ENCODE data around the gene HEPHL1. TPM values are rescaled to one million over a fixed set of nuclear protein-coding genes. Genes with fewer than 3 reads are reported as not detected.

HEPHL1 gene
- total and polyA plus RNA-seq, 2 donors (not counting 1 experiment from before 2014, with no cell fraction given) = not detected

DNA sequence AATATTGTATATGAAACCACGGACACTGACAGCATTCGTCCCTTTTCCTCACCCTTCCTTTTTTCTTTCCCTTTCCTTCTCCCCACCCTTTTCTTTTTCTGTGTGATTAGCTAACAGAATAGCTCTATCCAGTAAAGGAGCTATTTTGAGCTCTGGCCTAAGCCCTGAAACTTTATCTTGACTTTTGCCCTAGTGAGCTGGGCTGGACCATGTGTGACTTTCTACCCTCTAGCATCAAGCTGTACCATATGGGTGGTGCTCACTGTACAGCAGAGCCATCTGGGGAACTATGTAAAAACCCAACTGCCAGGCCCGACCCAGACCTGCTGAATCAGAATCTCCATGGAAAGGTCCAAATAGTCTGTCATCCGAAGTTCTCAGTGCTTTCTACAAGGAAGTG, 85.6 kb downstream of the HEPHL1 start:
- H3K4me1 Mint-ChIP-seq = no peaks in the 10 kb centered on the region

GRCh38 chr11:94107363-94107762, 86.2 kb downstream of the HEPHL1 start:
- H3K4me2 ChIP-seq (replicated peaks; ENCODE audit: low read depth, low read length, poor library complexity, severe bottlenecking) = no peak overlapping the region
- H3K36me3 ChIP-seq (replicated peaks in 1 of 2; ENCODE audit: control extremely low read depth in 1 of 2, control insufficient read depth in 1 of 2, extremely low read depth in 1 of 2, insufficient read depth in 2 of 2, low read length in 1 of 2) = no peaks in the 10 kb centered on the region
- H3K9me3 ChIP-seq (ENCODE audit: control extremely low read depth in 1 of 3, control insufficient read depth in 2 of 3, insufficient read depth in 1 of 3, low read length in 2 of 3) = no peaks in the 10 kb centered on the region
- Mint-ChIP-seq H3K4me1 (no peaks in the 10 kb centered on the region), H3K27me3 (peaks cover 16% of the 10 kb centered on the region), H3K9me3 (ENCODE audit: insufficient read depth) (no peaks in the 10 kb centered on the region), H3K27ac (no peak overlapping the region), H3K4me3 (no peak overlapping the region)
- no peak overlapping the region for H3K27ac ChIP-seq (ENCODE audit: low read length in 2 of 2)
- no peak for ATAC-seq (ENCODE audit: low read depth)
- no peaks in the 10 kb centered on the region for H3K4me1 ChIP-seq (ENCODE audit: control insufficient read depth in 2 of 2, insufficient read depth in 2 of 2, low read length in 2 of 2)
- WGBS (ENCODE audit: insufficient coverage) = no CpG with 5 or more reads among the region's 1 CpG
- H3K27me3 ChIP-seq (replicated peaks in 1 of 4; ENCODE audit: control extremely low read depth in 1 of 4, control insufficient read depth in 3 of 4, insufficient read depth in 4 of 4, low read length in 3 of 4) = no peaks in the 10 kb centered on the region
- no peak overlapping the region for H3K9ac ChIP-seq (ENCODE audit: low read length)
- ChIA-PET CTCF (no interaction called here), POLR2A (no interaction called here)
- no peaks in the 10 kb centered on the region for H4K20me1 ChIP-seq (ENCODE audit: control insufficient read depth, insufficient read depth, low read length, poor library complexity, severe bottlenecking)
- intact Hi-C loops (cut with micrococcal nuclease) = no loop called here
- DNase-seq = no peak
- H2AFZ ChIP-seq (ENCODE audit: insufficient read depth, low read depth, low read length, poor library complexity, severe bottlenecking) = no peak overlapping the region
- no peaks in the 10 kb centered on the region for H3K79me2 ChIP-seq (ENCODE audit: control insufficient read depth, insufficient read depth, low read length)
- no peak overlapping the region for H3K4me3 ChIP-seq (ENCODE audit: control extremely low read depth in 1 of 5, extremely low read depth in 1 of 5, insufficient read depth in 1 of 5, low read depth in 2 of 5, low read length in 4 of 5)
- no peak for TF ChIP-seq EZH2 (IDR thresholded peaks at IDR 0.05; ENCODE audit: borderline replicate concordance, insufficient read depth, low read depth, low read length, poor library complexity, severe bottlenecking)

More for the DNA sequence above, 85.6 kb downstream of the HEPHL1 start:
- intact Hi-C loops (cut with micrococcal nuclease) = no loop called here
- no peak for ATAC-seq (ENCODE audit: low read depth)
- no peak overlapping the region for H3K9ac ChIP-seq (ENCODE audit: low read length)
- no peaks in the 10 kb centered on the region for H3K36me3 ChIP-seq (replicated peaks in 1 of 2; ENCODE audit: control extremely low read depth in 1 of 2, control insufficient read depth in 1 of 2, extremely low read depth in 1 of 2, insufficient read depth in 2 of 2, low read length in 1 of 2)
- no peaks in the 10 kb centered on the region for H3K79me2 ChIP-seq (ENCODE audit: control insufficient read depth, insufficient read depth, low read length)
- no peak overlapping the region for H3K4me2 ChIP-seq (replicated peaks; ENCODE audit: low read depth, low read length, poor library complexity, severe bottlenecking)
- DNase-seq = no peak
- H2AFZ ChIP-seq (ENCODE audit: insufficient read depth, low read depth, low read length, poor library complexity, severe bottlenecking) = no peak overlapping the region
- Mint-ChIP-seq H3K9me3 (ENCODE audit: insufficient read depth) (no peaks in the 10 kb centered on the region), H3K27me3 (peaks cover 16% of the 10 kb centered on the region), H3K27ac (no peak overlapping the region), H3K4me3 (no peak overlapping the region)
- CTCF ChIA-PET = no interaction called here
- POLR2A ChIA-PET = no interaction called here
- H3K4me1 ChIP-seq (ENCODE audit: control insufficient read depth in 2 of 2, insufficient read depth in 2 of 2, low read length in 2 of 2) = no peaks in the 10 kb centered on the region
- 100% methylated on average over 1 of the region's 4 CpGs for WGBS (ENCODE audit: insufficient coverage)
- no peaks in the 10 kb centered on the region for H3K9me3 ChIP-seq (ENCODE audit: control extremely low read depth in 1 of 3, control insufficient read depth in 2 of 3, insufficient read depth in 1 of 3, low read length in 2 of 3)
- no peak overlapping the region for H3K4me3 ChIP-seq (ENCODE audit: control extremely low read depth in 1 of 5, extremely low read depth in 1 of 5, insufficient read depth in 1 of 5, low read depth in 2 of 5, low read length in 4 of 5)
- H3K27me3 ChIP-seq (replicated peaks in 1 of 4; ENCODE audit: control extremely low read depth in 1 of 4, control insufficient read depth in 3 of 4, insufficient read depth in 4 of 4, low read length in 3 of 4) = no peaks in the 10 kb centered on the region
- no peaks in the 10 kb centered on the region for H4K20me1 ChIP-seq (ENCODE audit: control insufficient read depth, insufficient read depth, low read length, poor library complexity, severe bottlenecking)
- H3K27ac ChIP-seq (ENCODE audit: low read length in 2 of 2) = no peak overlapping the region
- TF ChIP-seq CTCF (IDR thresholded peaks at IDR 0.05) = no peak
- TF ChIP-seq EZH2 (IDR thresholded peaks at IDR 0.05; ENCODE audit: borderline replicate concordance, insufficient read depth, low read depth, low read length, poor library complexity, severe bottlenecking) = no peak

Data from B cell (primary cell).